SK-N-SH (cell line): ENCODE data around the gene LDLR. TPM values are rescaled to one million over a fixed set of nuclear protein-coding genes. Genes with fewer than 3 reads are reported as not detected.
"Not testable (repeated sequence)": the region's sequence is repeated elsewhere in the genome, so short reads cannot be mapped to it uniquely, and the experiment has no call there.

Experiments used
- CTCF ChIA-PET: fragments of 300-600, 350-600 bp; formaldehyde crosslinking; extraction: SDS; loops from one replicate; lab custom pipeline; 2021; lab: Yijun Ruan, JAX
- POLR2A ChIA-PET: fragments of 350-600 bp; sonication (Branson Sonifier 250); formaldehyde crosslinking; extraction: SDS; loops from one replicate; lab custom pipeline; 2020; ENCODE audit warnings: antibody characterized with exemption, inconsistent platforms; lab: Yijun Ruan, JAX
- DNase-seq: peaks from one replicate; pipeline ENCODE4 v3.0.0; 2012
- H2AFZ ChIP-seq: fragments of 200-600 bp; sonication (generic); 2 replicates; pipeline ENCODE4 v1.8.1; 2016; ENCODE audit warnings: antibody characterized with exemption, mild to moderate bottlenecking, low read depth
- H3F3A ChIP-seq: fragments of 200-600 bp; sonication (generic); replicated peaks from 2 replicates; pipeline ENCODE3; 2016; ENCODE audit warnings: antibody characterized with exemption, mild to moderate bottlenecking; ENCODE audit not compliant: insufficient read depth
- H3K27ac ChIP-seq, 2 experiments: fragments of 200-500 bp in 1 of 2; fragments of 200-600 bp in 1 of 2; sonication (Bioruptor generic) in 1 of 2; sonication (generic), shearing (Covaris generic) in 1 of 2; 2 replicates each; pipeline versions ENCODE4 v1.5.1 to v1.6.1; 2014 to 2016; ENCODE audit warnings: low read depth in 2 of 2, inconsistent platforms in 1 of 2, low read length in 1 of 2, mild to moderate bottlenecking in 1 of 2, mixed read lengths in 1 of 2
- H3K27me3 ChIP-seq: fragments of 200-600 bp; sonication (generic), shearing (Covaris generic); 2 replicates; pipeline ENCODE4 v1.6.1; 2016; ENCODE audit warnings: mixed run types; ENCODE audit not compliant: insufficient read depth
- H3K36me3 ChIP-seq, 2 experiments: fragments of 200-500 bp in 1 of 2; fragments of 200-600 bp in 1 of 2; sonication (Bioruptor generic) in 1 of 2; sonication (generic) in 1 of 2; replicated peaks in 1 of 2; 2 replicates each; pipeline versions ENCODE3 to v1.5.1; 2014 to 2016; ENCODE audit warnings: low read length in 1 of 2, mild to moderate bottlenecking in 1 of 2; ENCODE audit not compliant: insufficient read depth in 2 of 2, control insufficient read depth in 1 of 2
- H3K4me1 ChIP-seq, 2 experiments: fragments of 200-500 bp in 1 of 2; fragments of 200-600 bp in 1 of 2; sonication (Bioruptor generic) in 1 of 2; sonication (generic), shearing (Covaris generic) in 1 of 2; 2 replicates each; pipeline versions ENCODE4 v1.5.1 to v1.6.1; 2014 to 2016; ENCODE audit warnings: low read depth in 1 of 2, low read length in 1 of 2, mixed run types in 1 of 2; ENCODE audit not compliant: insufficient read depth in 2 of 2, control insufficient read depth in 1 of 2
- H3K4me2 ChIP-seq: fragments of 200-600 bp; sonication (generic), shearing (Covaris generic); 2 replicates; pipeline ENCODE4 v1.6.1; 2017; ENCODE audit warnings: mixed run types
- H3K4me3 ChIP-seq, 2 experiments: fragments of 200-500 bp in 1 of 2; fragments of 200-600 bp in 1 of 2; sonication (Bioruptor generic) in 1 of 2; sonication (generic), shearing (Covaris generic) in 1 of 2; 2 replicates each; pipeline versions ENCODE4 v1.5.1 to v1.8.1; 2014 to 2016; ENCODE audit warnings: low read depth in 2 of 2, inconsistent platforms in 1 of 2, low read length in 1 of 2, mild to moderate bottlenecking in 1 of 2, mixed read lengths in 1 of 2, moderate library complexity in 1 of 2
- H3K79me2 ChIP-seq: fragments of 200-600 bp; sonication (generic); 2 replicates; pipeline ENCODE4 v1.8.1; 2017; ENCODE audit warnings: mild to moderate bottlenecking; ENCODE audit not compliant: insufficient read depth
- H3K9ac ChIP-seq: fragments of 200-600 bp; sonication (generic); 2 replicates; pipeline ENCODE4 v1.6.1; 2017; ENCODE audit warnings: mixed run types
- H3K9me2 ChIP-seq: fragments of 200-600 bp; sonication (generic); 2 replicates; pipeline ENCODE4 v1.6.1; 2017; ENCODE audit warnings: mixed run types
- H3K9me3 ChIP-seq: fragments of 200-600 bp; sonication (generic); 2 replicates; pipeline ENCODE4 v1.6.1; 2017; ENCODE audit warnings: mixed run types, mild to moderate bottlenecking, moderate library complexity
- H4K20me1 ChIP-seq: fragments of 200-600 bp; sonication (generic); 2 replicates; pipeline ENCODE4 v1.6.1; 2017; ENCODE audit warnings: mild to moderate bottlenecking, mixed run types; ENCODE audit not compliant: insufficient read depth
- CHD2 ChIP-seq: fragments of 150-350 bp; IDR thresholded peaks from 2 replicates; pipeline ENCODE4 v1.6.1; 2018; ENCODE audit warnings: low read length; ENCODE audit not compliant: partially characterized antibody
- EP300 ChIP-seq, 2 experiments: IDR thresholded peaks; 2 replicates each; pipeline versions ENCODE4 v1.4.0 to v1.6.1; 2012; ENCODE audit warnings: borderline replicate concordance in 1 of 2, low read depth in 1 of 2, low read length in 1 of 2
- EZH2phosphoT487 ChIP-seq: fragments of 200-600 bp; sonication (generic); IDR thresholded peaks from 2 replicates; pipeline ENCODE4 v1.6.1; 2017; ENCODE audit warnings: low read depth, mixed run types, mild to moderate bottlenecking, antibody characterized with exemption, moderate library complexity, borderline replicate concordance
- FOSL2 ChIP-seq: IDR thresholded peaks from 2 replicates; pipeline ENCODE4 v1.4.0; 2012; ENCODE audit warnings: low read depth, mild to moderate bottlenecking, moderate library complexity, borderline replicate concordance
- GATA2 ChIP-seq: sonication (generic); formaldehyde crosslinking; IDR thresholded peaks from 2 replicates; pipeline ENCODE4 v1.5.0; 2020; ENCODE audit warnings: mild to moderate bottlenecking, missing genetic modification reagents
- JUND ChIP-seq: IDR thresholded peaks from 2 replicates; pipeline ENCODE4 v1.4.0; 2012
- MXI1 ChIP-seq: IDR thresholded peaks from 2 replicates; pipeline ENCODE4 v1.6.1; 2012; ENCODE audit warnings: mild to moderate bottlenecking, low read depth, low read length, improper control_type of control experiment
- NFIC ChIP-seq: IDR thresholded peaks from 2 replicates; pipeline ENCODE4 v1.4.0; 2012; ENCODE audit warnings: borderline replicate concordance
- RFX5 ChIP-seq: IDR thresholded peaks from 2 replicates; pipeline ENCODE4 v1.6.1; 2012; ENCODE audit warnings: mild to moderate bottlenecking, improper control_type of control experiment, low read length
- RXRA ChIP-seq: IDR thresholded peaks from 2 replicates; pipeline ENCODE4 v1.4.0; 2012; ENCODE audit warnings: low read depth, mild to moderate bottlenecking, borderline replicate concordance
- SIN3A ChIP-seq: IDR thresholded peaks from 2 replicates; pipeline ENCODE4 v1.6.1; 2012; ENCODE audit warnings: low read depth, mild to moderate bottlenecking, low read length, moderate library complexity, borderline replicate concordance
- TAF1 ChIP-seq: IDR thresholded peaks from 2 replicates; pipeline ENCODE4 v1.6.1; 2012; ENCODE audit warnings: low read depth, mild to moderate bottlenecking, low read length, moderate library complexity, borderline replicate concordance
- TCF12 ChIP-seq: IDR thresholded peaks from 2 replicates; pipeline ENCODE4 v1.4.0; 2012
- WGBS: methylation state at CpG from one replicate; pipeline ENCODE4 v1.1.6; 2017; ENCODE audit warnings: low lambda C conversion rate; 5-methylcytosine and 5-hydroxymethylcytosine counted together
- polyA plus RNA-seq, 3 experiments: library from polyadenylated mRNA; depleted of rRNA; stranded (reverse); fragments of >200 nt; gene quantifications; 2 replicates each; pipeline ENCODE4 v1.2.3, GENCODE V29; 2012
- TF ChIP-seq, protein P1 (sequence below): fragments of 200-600 bp; sonication (generic); IDR thresholded peaks from 2 replicates; pipeline ENCODE4 v1.6.1; 2017; ENCODE audit warnings: antibody characterized with exemption, mild to moderate bottlenecking, moderate library complexity
- TF ChIP-seq, protein P2 (sequence below): fragments of 150-350 bp; IDR thresholded peaks from 2 replicates; pipeline ENCODE4 v1.6.1; 2017; ENCODE audit warnings: antibody characterized with exemption, low read length, low read depth, borderline replicate concordance
- TF ChIP-seq, protein P3 (sequence below): IDR thresholded peaks from 2 replicates; pipeline ENCODE4 v1.4.0; 2012; ENCODE audit warnings: low read depth, borderline replicate concordance
- TF ChIP-seq, protein P4 (sequence below): IDR thresholded peaks from 2 replicates; pipeline ENCODE4 v1.4.0; 2012; ENCODE audit warnings: low read depth
- TF ChIP-seq, protein P5 (sequence below): IDR thresholded peaks from 2 replicates; pipeline ENCODE4 v1.6.1; 2012; ENCODE audit warnings: mild to moderate bottlenecking, low read depth, low read length, moderate library complexity

The LDLR gene
- polyA plus RNA-seq, 1 of the 3 experiments (the other 2 are of a cell fraction) = 25.1 TPM

DNA sequence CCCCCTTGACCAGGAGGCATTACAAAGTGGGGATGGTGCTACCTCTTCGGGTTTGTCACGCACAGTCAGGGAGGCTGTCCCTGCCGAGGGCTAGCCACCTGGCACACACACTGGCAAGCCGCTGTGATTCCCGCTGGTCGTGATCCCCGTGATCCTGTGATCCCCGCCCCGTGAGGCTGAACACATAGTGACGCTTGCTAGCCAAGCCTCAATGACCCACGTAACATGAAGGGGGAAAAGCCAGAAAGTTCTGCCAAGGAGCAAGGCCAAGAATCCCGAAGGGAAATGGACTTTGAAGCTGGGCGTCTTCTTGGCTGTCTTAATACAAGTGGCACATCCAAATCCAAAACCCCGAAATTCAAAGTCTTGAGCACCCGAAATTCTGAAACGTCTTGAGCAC, 13.7 kb downstream of the LDLR start (continued):
- TF ChIP-seq, protein P1, sequence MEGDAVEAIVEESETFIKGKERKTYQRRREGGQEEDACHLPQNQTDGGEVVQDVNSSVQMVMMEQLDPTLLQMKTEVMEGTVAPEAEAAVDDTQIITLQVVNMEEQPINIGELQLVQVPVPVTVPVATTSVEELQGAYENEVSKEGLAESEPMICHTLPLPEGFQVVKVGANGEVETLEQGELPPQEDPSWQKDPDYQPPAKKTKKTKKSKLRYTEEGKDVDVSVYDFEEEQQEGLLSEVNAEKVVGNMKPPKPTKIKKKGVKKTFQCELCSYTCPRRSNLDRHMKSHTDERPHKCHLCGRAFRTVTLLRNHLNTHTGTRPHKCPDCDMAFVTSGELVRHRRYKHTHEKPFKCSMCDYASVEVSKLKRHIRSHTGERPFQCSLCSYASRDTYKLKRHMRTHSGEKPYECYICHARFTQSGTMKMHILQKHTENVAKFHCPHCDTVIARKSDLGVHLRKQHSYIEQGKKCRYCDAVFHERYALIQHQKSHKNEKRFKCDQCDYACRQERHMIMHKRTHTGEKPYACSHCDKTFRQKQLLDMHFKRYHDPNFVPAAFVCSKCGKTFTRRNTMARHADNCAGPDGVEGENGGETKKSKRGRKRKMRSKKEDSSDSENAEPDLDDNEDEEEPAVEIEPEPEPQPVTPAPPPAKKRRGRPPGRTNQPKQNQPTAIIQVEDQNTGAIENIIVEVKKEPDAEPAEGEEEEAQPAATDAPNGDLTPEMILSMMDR = no peak
- no peak for TF ChIP-seq GATA2 (CRISPR knock-in tag)

DNA sequence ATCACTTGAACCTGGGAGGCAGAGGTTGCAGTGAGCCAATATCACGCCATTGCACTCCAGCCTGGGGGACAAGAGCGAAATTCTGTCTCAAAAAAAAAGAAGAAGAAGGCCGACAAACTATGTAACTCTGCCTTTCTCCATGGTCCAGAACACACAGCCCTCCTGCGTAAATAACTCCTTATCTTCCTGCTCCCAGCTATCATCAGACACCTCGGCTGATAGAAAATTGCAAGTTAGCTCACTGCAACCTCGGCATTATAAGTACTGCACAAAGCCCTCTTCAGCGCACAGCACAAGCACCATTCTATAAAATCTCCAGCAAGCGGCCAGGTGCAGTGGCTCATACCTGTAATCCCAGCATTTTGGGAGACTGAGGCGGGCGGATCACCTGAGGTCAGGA, 14.4 kb downstream of the LDLR start:
- H3F3A ChIP-seq, H3K9ac ChIP-seq, H2AFZ ChIP-seq, DNase-seq, POLR2A ChIA-PET, H3K27me3 ChIP-seq, H3K4me3 ChIP-seq, H4K20me1 ChIP-seq, H3K9me3 ChIP-seq, H3K9me2 ChIP-seq, H3K4me1 ChIP-seq, H3K27ac ChIP-seq, H3K4me2 ChIP-seq: not testable (repeated sequence)
- Histone ChIP-seq H3K36me3 (peaks cover 19 to 33% of the 10 kb centered on the region in 2 experiments), H3K79me2 (peaks cover 21% of the 10 kb centered on the region; the same call in 1 of the 2 replicates)
- WGBS = 96% methylated on average over 10 of the region's 10 CpGs
- CTCF ChIA-PET = interaction anchor here (1.0 to 1.2 kb wide), 3 partner anchors 9 to 161 kb away, joined by 3 to 5 read pairs (median 3); no protein-coding TSS in a partner anchor

DNA sequence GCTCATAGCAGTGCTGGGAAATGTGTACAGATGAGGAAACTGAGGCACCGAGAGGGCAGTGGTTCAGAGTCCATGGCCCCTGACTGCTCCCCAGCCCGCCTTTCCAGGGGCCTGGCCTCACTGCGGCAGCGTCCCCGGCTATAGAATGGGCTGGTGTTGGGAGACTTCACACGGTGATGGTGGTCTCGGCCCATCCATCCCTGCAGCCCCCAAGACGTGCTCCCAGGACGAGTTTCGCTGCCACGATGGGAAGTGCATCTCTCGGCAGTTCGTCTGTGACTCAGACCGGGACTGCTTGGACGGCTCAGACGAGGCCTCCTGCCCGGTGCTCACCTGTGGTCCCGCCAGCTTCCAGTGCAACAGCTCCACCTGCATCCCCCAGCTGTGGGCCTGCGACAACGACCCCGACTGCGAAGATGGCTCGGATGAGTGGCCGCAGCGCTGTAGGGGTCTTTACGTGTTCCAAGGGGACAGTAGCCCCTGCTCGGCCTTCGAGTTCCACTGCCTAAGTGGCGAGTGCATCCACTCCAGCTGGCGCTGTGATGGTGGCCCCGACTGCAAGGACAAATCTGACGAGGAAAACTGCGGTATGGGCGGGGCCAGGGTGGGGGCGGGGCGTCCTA, 15.9 kb downstream of the LDLR start:
- H3K9me2 ChIP-seq = no peaks in the 10 kb centered on the region
- TF ChIP-seq FOSL2 (no peak), TCF12 (no peak), EP300 (IDR thresholded peaks at IDR 0.05; ENCODE audit: borderline replicate concordance in 1 of 2, low read depth in 1 of 2, low read length in 1 of 2) (no peak), RFX5 (no peak), NFIC (no peak), EZH2phosphoT487 (no peak), RXRA (no peak), MXI1 (no peak), SIN3A (no peak), TAF1 (no peak), CHD2 (no peak), JUND (no peak)
- TF ChIP-seq, protein P2, sequence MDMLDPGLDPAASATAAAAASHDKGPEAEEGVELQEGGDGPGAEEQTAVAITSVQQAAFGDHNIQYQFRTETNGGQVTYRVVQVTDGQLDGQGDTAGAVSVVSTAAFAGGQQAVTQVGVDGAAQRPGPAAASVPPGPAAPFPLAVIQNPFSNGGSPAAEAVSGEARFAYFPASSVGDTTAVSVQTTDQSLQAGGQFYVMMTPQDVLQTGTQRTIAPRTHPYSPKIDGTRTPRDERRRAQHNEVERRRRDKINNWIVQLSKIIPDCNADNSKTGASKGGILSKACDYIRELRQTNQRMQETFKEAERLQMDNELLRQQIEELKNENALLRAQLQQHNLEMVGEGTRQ = no peak
- TF ChIP-seq, protein P3, sequence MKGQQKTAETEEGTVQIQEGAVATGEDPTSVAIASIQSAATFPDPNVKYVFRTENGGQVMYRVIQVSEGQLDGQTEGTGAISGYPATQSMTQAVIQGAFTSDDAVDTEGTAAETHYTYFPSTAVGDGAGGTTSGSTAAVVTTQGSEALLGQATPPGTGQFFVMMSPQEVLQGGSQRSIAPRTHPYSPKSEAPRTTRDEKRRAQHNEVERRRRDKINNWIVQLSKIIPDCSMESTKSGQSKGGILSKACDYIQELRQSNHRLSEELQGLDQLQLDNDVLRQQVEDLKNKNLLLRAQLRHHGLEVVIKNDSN = no peak
- TF ChIP-seq, protein P4, sequence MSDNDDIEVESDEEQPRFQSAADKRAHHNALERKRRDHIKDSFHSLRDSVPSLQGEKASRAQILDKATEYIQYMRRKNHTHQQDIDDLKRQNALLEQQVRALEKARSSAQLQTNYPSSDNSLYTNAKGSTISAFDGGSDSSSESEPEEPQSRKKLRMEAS = no peak
- TF ChIP-seq, protein P5, sequence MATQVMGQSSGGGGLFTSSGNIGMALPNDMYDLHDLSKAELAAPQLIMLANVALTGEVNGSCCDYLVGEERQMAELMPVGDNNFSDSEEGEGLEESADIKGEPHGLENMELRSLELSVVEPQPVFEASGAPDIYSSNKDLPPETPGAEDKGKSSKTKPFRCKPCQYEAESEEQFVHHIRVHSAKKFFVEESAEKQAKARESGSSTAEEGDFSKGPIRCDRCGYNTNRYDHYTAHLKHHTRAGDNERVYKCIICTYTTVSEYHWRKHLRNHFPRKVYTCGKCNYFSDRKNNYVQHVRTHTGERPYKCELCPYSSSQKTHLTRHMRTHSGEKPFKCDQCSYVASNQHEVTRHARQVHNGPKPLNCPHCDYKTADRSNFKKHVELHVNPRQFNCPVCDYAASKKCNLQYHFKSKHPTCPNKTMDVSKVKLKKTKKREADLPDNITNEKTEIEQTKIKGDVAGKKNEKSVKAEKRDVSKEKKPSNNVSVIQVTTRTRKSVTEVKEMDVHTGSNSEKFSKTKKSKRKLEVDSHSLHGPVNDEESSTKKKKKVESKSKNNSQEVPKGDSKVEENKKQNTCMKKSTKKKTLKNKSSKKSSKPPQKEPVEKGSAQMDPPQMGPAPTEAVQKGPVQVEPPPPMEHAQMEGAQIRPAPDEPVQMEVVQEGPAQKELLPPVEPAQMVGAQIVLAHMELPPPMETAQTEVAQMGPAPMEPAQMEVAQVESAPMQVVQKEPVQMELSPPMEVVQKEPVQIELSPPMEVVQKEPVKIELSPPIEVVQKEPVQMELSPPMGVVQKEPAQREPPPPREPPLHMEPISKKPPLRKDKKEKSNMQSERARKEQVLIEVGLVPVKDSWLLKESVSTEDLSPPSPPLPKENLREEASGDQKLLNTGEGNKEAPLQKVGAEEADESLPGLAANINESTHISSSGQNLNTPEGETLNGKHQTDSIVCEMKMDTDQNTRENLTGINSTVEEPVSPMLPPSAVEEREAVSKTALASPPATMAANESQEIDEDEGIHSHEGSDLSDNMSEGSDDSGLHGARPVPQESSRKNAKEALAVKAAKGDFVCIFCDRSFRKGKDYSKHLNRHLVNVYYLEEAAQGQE = no peak

More for the DNA sequence above, 15.9 kb downstream of the LDLR start:
- no peaks in the 10 kb centered on the region for H4K20me1 ChIP-seq
- no peak overlapping the region for H3K9ac ChIP-seq
- ChIA-PET POLR2A (no interaction called here), CTCF (interaction anchor here (1.5 to 2.4 kb wide), 3 partner anchors 15 to 25 kb away, joined by 4 to 15 read pairs (median 4); no protein-coding TSS in a partner anchor)
- no peak overlapping the region for H2AFZ ChIP-seq
- peaks cover 24 to 25% of the 10 kb centered on the region in 2 experiments for H3K36me3 ChIP-seq
- H3K79me2 ChIP-seq = peaks cover 6% of the 10 kb centered on the region; the same call in 1 of the 2 replicates
- H3K27ac ChIP-seq = no peak overlapping the region; a peak in 1 of 4 replicates
- H3K4me1 ChIP-seq = peaks cover 0 to 10% of the 10 kb centered on the region in 2 experiments; a peak in 1 of 4 replicates
- H3K9me3 ChIP-seq = no peaks in the 10 kb centered on the region
- H3K4me2 ChIP-seq = no peak overlapping the region
- no peaks in the 10 kb centered on the region for H3K27me3 ChIP-seq
- H3F3A ChIP-seq = no peaks in the 10 kb centered on the region
- 94% methylated on average over 8 of the region's 36 CpGs for WGBS
- DNase-seq = no peak
- no peak overlapping the region for H3K4me3 ChIP-seq
